GM12891 (cell line): ENCODE data around the gene SORBS1.

Experiments
- POLR2A ChIP-seq: IDR thresholded peaks from 2 replicates; pipeline ENCODE4 v1.6.1; 2011; ENCODE audit warnings: low read depth, low read length, control low read depth
- POLR2AphosphoS5 ChIP-seq: IDR thresholded peaks from 2 replicates; pipeline ENCODE4 v1.6.1; 2011; ENCODE audit warnings: low read depth, low read length, control low read depth
- POU2F2 ChIP-seq: IDR thresholded peaks from 2 replicates; pipeline ENCODE4 v1.6.1; 2011; ENCODE audit warnings: low read depth, mild to moderate bottlenecking, control low read depth, low read length, moderate library complexity
- SPI1 ChIP-seq: IDR thresholded peaks from 2 replicates; pipeline ENCODE4 v1.6.1; 2011; ENCODE audit warnings: low read depth, low read length, control low read depth

- no peak for TF ChIP-seq POLR2A
- TF ChIP-seq POLR2AphosphoS5 = no peak
- no peak for TF ChIP-seq SPI1
- TF ChIP-seq POU2F2 = no peak
Observed at GRCh38 chr10:95405655-95406054, 155.5 kb downstream of the SORBS1 start.
